ENCODE results near the gene ILRUN.
"Not testable (repeated sequence)": the region's sequence is repeated elsewhere in the genome, so short reads cannot be mapped to it uniquely, and the experiment has no call there.

The ILRUN gene

GRCh38 chr6:34697904-34698559 lies 1.5 kb upstream of the ILRUN start:
- no peak for DNase-seq (ENCODE audit: low read depth in 2 of 2, low spot score in 1 of 2)

GRCh38 chr6:34697544-34697836 lies 923 bp upstream of the ILRUN start:
- no peak for DNase-seq (ENCODE audit: low read depth in 2 of 2, low spot score in 1 of 2)

- DNase-seq (ENCODE audit: low read depth in 2 of 2, low spot score in 1 of 2), result peak in 1 of 2 donors; percentile 4
These were observed 303 bp downstream of the ILRUN start for GRCh38 chr6:34696189-34696738.

GRCh38 chr6:34695729-34696188 lies 808 bp downstream of the ILRUN start:
- DNase-seq (ENCODE audit: low read depth in 2 of 2, low spot score in 1 of 2), result no peak

GRCh38 chr6:34692280-34692679 lies 4.3 kb downstream of the ILRUN start:
- no peak for DNase-seq (ENCODE audit: low read depth in 2 of 2, low spot score in 1 of 2)

- DNase-seq (ENCODE audit: low read depth in 2 of 2, low spot score in 1 of 2), result no peak
These were observed 6.8 kb downstream of the ILRUN start for GRCh38 chr6:34689742-34690141.

GRCh38 chr6:34688956-34689355 lies 7.6 kb downstream of the ILRUN start:
- no peak for DNase-seq (ENCODE audit: low read depth in 2 of 2, low spot score in 1 of 2)

GRCh38 chr6:34684919-34685318 lies 11.6 kb downstream of the ILRUN start:
- DNase-seq (ENCODE audit: low read depth in 2 of 2, low spot score in 1 of 2), result no peak

- DNase-seq (ENCODE audit: low read depth in 2 of 2, low spot score in 1 of 2), result no peak
These were observed 12.2 kb downstream of the ILRUN start for GRCh38 chr6:34684364-34684763.

GRCh38 chr6:34680802-34681515 lies 15.6 kb downstream of the ILRUN start:
- no peak for DNase-seq (ENCODE audit: low read depth in 2 of 2, low spot score in 1 of 2)

- DNase-seq (ENCODE audit: low read depth in 2 of 2, low spot score in 1 of 2), result not testable (repeated sequence)
These were observed 16.3 kb downstream of the ILRUN start for GRCh38 chr6:34680313-34680712.

GRCh38 chr6:34679552-34680253 lies 16.9 kb downstream of the ILRUN start:
- no peak for DNase-seq (ENCODE audit: low read depth in 2 of 2, low spot score in 1 of 2)

GRCh38 chr6:34676140-34676539 lies 20.4 kb downstream of the ILRUN start:
- DNase-seq (ENCODE audit: low read depth in 2 of 2, low spot score in 1 of 2), result no peak

GRCh38 chr6:34674930-34675329 lies 21.6 kb downstream of the ILRUN start:
- not testable (repeated sequence) for DNase-seq (ENCODE audit: low read depth in 2 of 2, low spot score in 1 of 2)

- no peak for DNase-seq (ENCODE audit: low read depth in 2 of 2, low spot score in 1 of 2)
These were observed 22.3 kb downstream of the ILRUN start for GRCh38 chr6:34674268-34674639.

GRCh38 chr6:34673064-34673463 lies 23.5 kb downstream of the ILRUN start:
- DNase-seq (ENCODE audit: low read depth in 2 of 2, low spot score in 1 of 2), result no peak

- DNase-seq (ENCODE audit: low read depth in 2 of 2, low spot score in 1 of 2), result no peak
These were observed 23.9 kb downstream of the ILRUN start for GRCh38 chr6:34672657-34673043.

- peak in 1 of 2 donors; percentile 58 for DNase-seq (ENCODE audit: low read depth in 2 of 2, low spot score in 1 of 2)
These were observed 24.5 kb downstream of the ILRUN start for GRCh38 chr6:34671801-34672656.

GRCh38 chr6:34671367-34671766 lies 25.2 kb downstream of the ILRUN start:
- DNase-seq (ENCODE audit: low read depth in 2 of 2, low spot score in 1 of 2), result no peak

- DNase-seq (ENCODE audit: low read depth in 2 of 2, low spot score in 1 of 2), result not testable (repeated sequence)
These were observed 27.8 kb downstream of the ILRUN start for GRCh38 chr6:34668799-34669198.
